K562 (cell line): Measurements from ENCODE around the gene ERRFI1. TPM values are rescaled to one million over a fixed set of nuclear protein-coding genes. Genes with fewer than 3 reads are reported as not detected.

ENCODE experiments used
- ATAC-seq: fragments of 200-7000 bp; cut with Tn5 transposase; 3 replicates; pipeline ENCODE4 v1.9.1; 2020; ENCODE audit warnings: moderate library complexity
- BruUV-seq: library from RNA; stranded (reverse); fragments of 400-500 nt; replicated peaks from 2 replicates; lab custom pipeline; 2021; lab: Mats Ljungman, UMichigan
- CTCF ChIA-PET: fragments of 300-600 bp; formaldehyde crosslinking; extraction: SDS; loops from one replicate; lab custom pipeline; 2021; ENCODE audit warnings: low intra/inter-chr PET ratio; lab: Yijun Ruan, JAX
- POLR2A ChIA-PET: fragments of 300-600, 350-650 bp; sonication (Branson Sonifier 250); formaldehyde crosslinking; extraction: SDS; loops from one replicate; lab custom pipeline; 2021; ENCODE audit warnings: antibody characterized with exemption, inconsistent platforms; lab: Yijun Ruan, JAX
- DNase-seq, 4 experiments: peaks; one replicate each; pipeline versions ENCODE4 v3.0.0 to v3.0.0-alpha.2; 2011 to 2018; ENCODE audit warnings: low spot score in 3 of 4, mixed read lengths in 3 of 4; ENCODE audit errors: extremely low read depth in 1 of 4
- FAIRE-seq: peaks from 2 replicates; lab custom pipeline; 2011; peaks lifted over from hg19 to GRCh38; lab: Jason Lieb, UNC
- H2AFZ ChIP-seq: 2 replicates; pipeline ENCODE4 v1.6.0; 2011; ENCODE audit warnings: low read depth, low read length, control low read depth, inconsistent platforms
- H3K27ac ChIP-seq: fragments of 200-600 bp; 3 replicates; pipeline ENCODE4 v1.8.0; 2011; ENCODE audit warnings: low read depth, mild to moderate bottlenecking, control low read depth, inconsistent platforms, low read length, moderate library complexity, mixed read lengths; ENCODE audit errors: extremely low read depth
- H3K27me3 ChIP-seq, 2 experiments: fragments of 300-600 bp in 1 of 2; 2 replicates in 1 of 2; 3 replicates in 1 of 2; pipeline versions ENCODE4 v1.6.0 to v1.8.0; 2011; ENCODE audit warnings: inconsistent platforms in 2 of 2, low read length in 2 of 2, mild to moderate bottlenecking in 1 of 2, mixed read lengths in 1 of 2, moderate library complexity in 1 of 2; ENCODE audit not compliant: control insufficient read depth in 2 of 2, insufficient read depth in 2 of 2
- H3K36me3 ChIP-seq: fragments of 300-600 bp; 3 replicates; pipeline ENCODE4 v1.8.0; 2011; ENCODE audit warnings: mild to moderate bottlenecking, low read length, inconsistent platforms; ENCODE audit not compliant: control insufficient read depth, insufficient read depth
- H3K4me1 ChIP-seq, 2 experiments: fragments of 200-600 bp in 1 of 2; replicated peaks in 1 of 2; 2 replicates in 1 of 2; 3 replicates in 1 of 2; pipeline versions ENCODE4 v1.5.1 to v1.8.0; 2011; ENCODE audit warnings: inconsistent platforms in 2 of 2, low read length in 2 of 2, mild to moderate bottlenecking in 1 of 2, mixed read lengths in 1 of 2, moderate library complexity in 1 of 2; ENCODE audit not compliant: control insufficient read depth in 2 of 2, insufficient read depth in 2 of 2
- H3K4me2 ChIP-seq: 2 replicates; pipeline ENCODE4 v1.6.1; 2011; ENCODE audit warnings: low read length, control low read depth, inconsistent platforms, mixed read lengths; ENCODE audit not compliant: insufficient read depth
- H3K4me3 ChIP-seq: fragments of 200-600 bp; sonication (generic), shearing (Covaris generic); 2 replicates; pipeline ENCODE4 v1.5.1; 2016; ENCODE audit warnings: control low read depth, inconsistent platforms
- H3K79me2 ChIP-seq: fragments of 200-600 bp; 3 replicates; pipeline ENCODE4 v1.8.0; 2011; ENCODE audit warnings: low read length, inconsistent platforms; ENCODE audit not compliant: control insufficient read depth, insufficient read depth
- H3K9ac ChIP-seq, 2 experiments: 2 replicates each; pipeline versions ENCODE4 v1.6.0 to v1.6.1; 2011; ENCODE audit warnings: low read depth in 2 of 2, low read length in 2 of 2, control low read depth in 1 of 2, inconsistent platforms in 1 of 2, mild to moderate bottlenecking in 1 of 2, mixed read lengths in 1 of 2; ENCODE audit not compliant: insufficient read depth in 1 of 2
- H3K9me1 ChIP-seq: one replicate; pipeline ENCODE4 v1.6.0; 2011; ENCODE audit warnings: inconsistent platforms, mild to moderate bottlenecking, low read length, moderate library complexity; ENCODE audit not compliant: control insufficient read depth, insufficient read depth
- H3K9me3 ChIP-seq: replicated peaks from 2 replicates; pipeline ENCODE4 v1.5.1; 2011; ENCODE audit warnings: low read depth, low read length, inconsistent platforms; ENCODE audit not compliant: control insufficient read depth, insufficient read depth
- H4K20me1 ChIP-seq: replicated peaks from 2 replicates; pipeline ENCODE4 v1.6.1; 2011; ENCODE audit warnings: low read length, inconsistent platforms, mixed read lengths; ENCODE audit not compliant: control insufficient read depth, insufficient read depth
- CEBPB ChIP-seq: fragments of 450-650 bp; IDR thresholded peaks from 2 replicates; pipeline ENCODE4 v1.6.1; 2016; ENCODE audit warnings: missing genetic modification characterization, missing compliant biosample characterization
- CEBPG ChIP-seq, 3 experiments: fragments of 200-800 bp in 1 of 3; sonication (Bioruptor generic) in 1 of 3; sonication (generic) in 1 of 3; formaldehyde crosslinking in 1 of 3; IDR thresholded peaks in 2 of 3; conservative IDR thresholded peaks in 1 of 3; 2 replicates each; pipeline versions ENCODE4 v1.6.1 to v1.8.0; 2016 to 2022; ENCODE audit warnings: missing compliant biosample characterization in 2 of 3, missing genetic modification characterization in 2 of 3, mild to moderate bottlenecking in 1 of 3, missing genetic modification reagents in 1 of 3
- DACH1 ChIP-seq: fragments of 450-650 bp; IDR thresholded peaks from 2 replicates; pipeline ENCODE4 v1.6.1; 2018; ENCODE audit not compliant: partially characterized antibody
- KDM1A ChIP-seq, 2 experiments: fragments of 450-650 bp; IDR thresholded peaks; 2 replicates each; pipeline ENCODE4 v1.6.1; 2016; ENCODE audit warnings: mild to moderate bottlenecking in 2 of 2
- LEF1 ChIP-seq: fragments of 450-650 bp; IDR thresholded peaks from 2 replicates; pipeline ENCODE4 v1.6.1; 2016; ENCODE audit warnings: mild to moderate bottlenecking
- NCOR1 ChIP-seq: fragments of 450-650 bp; IDR thresholded peaks from 2 replicates; pipeline ENCODE4 v1.6.1; 2016; ENCODE audit warnings: mild to moderate bottlenecking, moderate library complexity
- NFE2 ChIP-seq: IDR thresholded peaks from 2 replicates; pipeline ENCODE4 v1.6.1; 2014; ENCODE audit warnings: antibody characterized with exemption, low read depth
- PML ChIP-seq: IDR thresholded peaks from 2 replicates; pipeline ENCODE4 v1.6.1; 2012; ENCODE audit warnings: low read length, inconsistent platforms
- RAD21 ChIP-seq, 2 experiments: fragments of 250-450 bp in 1 of 2; fragments of 450-650 bp in 1 of 2; sonication (Bioruptor Pico) in 1 of 2; formaldehyde crosslinking in 1 of 2; IDR thresholded peaks in 1 of 2; conservative IDR thresholded peaks in 1 of 2; 2 replicates each; pipeline versions ENCODE4 v1.4.0 to v1.8.0; 2020 to 2022; ENCODE audit warnings: mild to moderate bottlenecking in 2 of 2, moderate library complexity in 1 of 2
- REST ChIP-seq, 2 experiments: fragments of 450-650 bp; formaldehyde crosslinking in 1 of 2; IDR thresholded peaks; 2 replicates each; pipeline versions ENCODE4 v1.4.0 to v1.6.1; 2014 to 2020; ENCODE audit warnings: mild to moderate bottlenecking in 2 of 2, borderline replicate concordance in 1 of 2, low read depth in 1 of 2
- WGBS: fragments of 100-300 bp; shearing (Covaris generic); methylation state at CpG from one replicate; pipeline ENCODE4 v1.1.6; 2016; ENCODE audit warnings: low coverage, mixed read lengths; ENCODE audit not compliant: insufficient coverage; ENCODE audit errors: missing lambda C conversion rate; 5-methylcytosine and 5-hydroxymethylcytosine counted together
- in situ Hi-C: fragments of 300-500 bp; cut with MboI; formaldehyde crosslinking; loops from 4 replicates; pipeline ENCODE4 v1.15.0; 2018; ENCODE audit warnings: inconsistent platforms, mixed read lengths
- intact Hi-C: fragments of 100-400 bp; cut with micrococcal nuclease; formaldehyde crosslinking; loops from 2 replicates; pipeline ENCODE4 v1.14.2; 2022
- polyA plus RNA-seq, 8 experiments: library from polyadenylated mRNA; depleted of rRNA in 4 of 8; stranded (reverse) in 5 of 8; unstranded in 3 of 8; fragments of >200 nt; fragmentation: Nextera tagmentation in 2 of 8; fragmentation: Illumina TruSeq in 1 of 8; extraction: Ambion mirVana in 2 of 8; extraction: Trizol in 1 of 8; gene quantifications; 2 replicates each; pipeline versions ENCODE4 v1.2.1 to v1.2.3, GENCODE V29; 2011 to 2014; ENCODE audit warnings: inconsistent platforms in 1 of 8, missing spikeins in 1 of 8
- total RNA-seq, 7 experiments: library from RNA; depleted of rRNA in 6 of 7; stranded (reverse); fragments of >200 nt in 6 of 7; fragmentation: Illumina TruSeq in 2 of 7; extraction: Trizol in 2 of 7; gene quantifications; 2 replicates each; pipeline versions ENCODE4 v1.2.1 to v1.2.3, GENCODE V29; 2011 to 2021; ENCODE audit warnings: low replicate concordance in 1 of 7

The ERRFI1 gene
- total and polyA plus RNA-seq, 9 of the 15 experiments (the other 6 are each of a cell fraction or from before 2014, with no cell fraction given): 0.67 to 4.4 (median 1.1) TPM

- ATAC-seq (peak; percentile 73), FAIRE-seq (no peak), DNase-seq (peak in 2 of 4 experiments; percentile 25)
- ChIA-PET CTCF (interaction anchor here (0.5 to 3.5 kb wide), 9 partner anchors 30 to 764 kb away, joined by 3 to 37 read pairs (median 5); no protein-coding TSS in a partner anchor), POLR2A (interaction anchor here (0.6 kb wide), 2 partner anchors 33 to 56 kb away, joined by 3 to 4 read pairs; no protein-coding TSS in a partner anchor)
- no peak overlapping the region for H3K27ac ChIP-seq
- WGBS: 5% methylated on average over 4 of the region's 4 CpGs
- no peaks in the 10 kb centered on the region for H3K9me1 ChIP-seq
- no peak overlapping the region for H3K4me3 ChIP-seq
- H3K36me3 ChIP-seq: no peaks in the 10 kb centered on the region
- intact Hi-C loops (loop anchor here (5.0 kb wide), 1 partner anchor 349 kb away; no protein-coding TSS in a partner anchor), in situ Hi-C loops (loop anchor here (5.0 to 10.0 kb wide), 2 partner anchors 296 to 352 kb away; no protein-coding TSS in a partner anchor)
- no peak overlapping the region for H3K9ac ChIP-seq
- no peak overlapping the region for H2AFZ ChIP-seq
- BruUV-seq: no TSS peak
- H3K27me3 ChIP-seq: peaks cover 0 to 2% of the 10 kb centered on the region in 2 experiments; a peak in 2 of 5 replicates
- H3K4me2 ChIP-seq: no peak overlapping the region
- H3K4me1 ChIP-seq: peaks cover 0 to 7% of the 10 kb centered on the region in 2 experiments; a peak in 1 of 5 replicates
- no peaks in the 10 kb centered on the region; the same call in 1 of the 2 replicates for H4K20me1 ChIP-seq
- H3K9me3 ChIP-seq: no peaks in the 10 kb centered on the region
- H3K79me2 ChIP-seq: no peaks in the 10 kb centered on the region
- TF ChIP-seq CEBPG (CRISPR knock-in tag; IDR thresholded peaks at IDR 0.05) (no peak), CEBPG (tag; conservative IDR thresholded peaks at IDR 0.05 in 1 of 2, IDR thresholded peaks at IDR 0.05 in 1 of 2) (peak; percentile 62 to 64), RAD21 (CRISPR knock-in tag; conservative IDR thresholded peaks at IDR 0.05 in 1 of 2, IDR thresholded peaks at IDR 0.05 in 1 of 2) (peak; percentile 39 to 75; a peak in 3 of 4 replicates), NCOR1 (no peak), PML (no peak), REST (IDR thresholded peaks at IDR 0.05; ENCODE audit: borderline replicate concordance) (peak; percentile 30; the same call in 1 of the 2 replicates), REST (CRISPR knock-in tag; IDR thresholded peaks at IDR 0.05; ENCODE audit: low read depth) (no peak), DACH1 (peak; percentile 15), KDM1A (IDR thresholded peaks at IDR 0.05) (0 out of 4 replicates have a peak, but pooled peaks of 1 of the 2 experiments have one; percentile 16), LEF1 (no peak), NFE2 (no peak), CEBPB (tag) (peak; percentile 86)
Observed at GRCh38 chr1:8016210-8016894, 9.8 kb downstream of the ERRFI1 start.
